HEK293T (cell line): ENCODE data around the gene POLD3.

ENCODE experiments used
- ARNT ChIP-seq: fragments of 450-650 bp; IDR thresholded peaks from 2 replicates; pipeline ENCODE4 v1.6.1; 2017; ENCODE audit warnings: mild to moderate bottlenecking
- BHLHE40 ChIP-seq: fragments of 450-650 bp; IDR thresholded peaks from 2 replicates; pipeline ENCODE4 v1.6.1; 2016; ENCODE audit warnings: mild to moderate bottlenecking, moderate library complexity, borderline replicate concordance
- CTBP1 ChIP-seq: fragments of 450-650 bp; IDR thresholded peaks from 2 replicates; pipeline ENCODE4 v1.6.1; 2016; ENCODE audit warnings: borderline replicate concordance
- FOXA1 ChIP-seq: fragments of 450-650 bp; IDR thresholded peaks from 2 replicates; pipeline ENCODE4 v1.6.1; 2016; ENCODE audit warnings: mild to moderate bottlenecking
- FOXM1 ChIP-seq: fragments of 450-650 bp; IDR thresholded peaks from 2 replicates; pipeline ENCODE4 v1.6.1; 2017; ENCODE audit warnings: mild to moderate bottlenecking, borderline replicate concordance
- HDGF ChIP-seq: fragments of 450-650 bp; IDR thresholded peaks from 2 replicates; pipeline ENCODE4 v1.6.1; 2017; ENCODE audit warnings: antibody characterized with exemption, borderline replicate concordance
- SP1 ChIP-seq: fragments of 450-650 bp; IDR thresholded peaks from 2 replicates; pipeline ENCODE4 v1.6.1; 2017
- SUZ12 ChIP-seq: fragments of 450-650 bp; IDR thresholded peaks from 2 replicates; pipeline ENCODE4 v1.6.1; 2016; ENCODE audit warnings: mild to moderate bottlenecking

GRCh38 chr11:74592063-74592440 is 330 bp upstream of the POLD3 start:
- TF ChIP-seq BHLHE40 (no peak), SUZ12 (no peak), HDGF (no peak), FOXA1 (no peak), ARNT (no peak), SP1 (no peak), CTBP1 (no peak), FOXM1 (no peak)
